MCF 10A (cell line): ENCODE data around the gene SLC26A9. TPM values are rescaled to one million over a fixed set of nuclear protein-coding genes. Genes with fewer than 3 reads are reported as not detected.
A peak's percentile ranks its signal among the peaks of the same experiment; 100 is the strongest.

Source experiments
- BruUV-seq: library from RNA; stranded (reverse); fragments of 400-500 nt; replicated peaks from 2 replicates; lab custom pipeline; 2021; lab: Mats Ljungman, UMichigan
- CTCF ChIA-PET: fragments of 300-600 bp; sonication (Branson Sonifier 250); formaldehyde crosslinking; extraction: SDS; loops from one replicate; lab custom pipeline; 2021; ENCODE audit warnings: antibody characterized with exemption, inconsistent platforms; lab: Yijun Ruan, JAX
- POLR2A ChIA-PET: fragments of 300-600, 350-650 bp; sonication (Branson Sonifier 250); formaldehyde crosslinking; extraction: SDS; loops from one replicate; lab custom pipeline; 2020; ENCODE audit warnings: antibody characterized with exemption, inconsistent platforms; lab: Yijun Ruan, JAX
- DNase-seq: peaks from one replicate; pipeline ENCODE4 v3.0.0-alpha.2; 2018; ENCODE audit not compliant: unreplicated experiment
- H3K27ac Mint-ChIP-seq: one replicate; pipeline ENCODE4 v1.8.0; 2022; ENCODE audit warnings: mild to moderate bottlenecking, low read depth, mixed read lengths; ENCODE audit not compliant: unreplicated experiment
- H3K27me3 Mint-ChIP-seq: one replicate; pipeline ENCODE4 v1.8.0; 2022; ENCODE audit warnings: mixed read lengths; ENCODE audit not compliant: insufficient read depth, unreplicated experiment
- H3K36me3 Mint-ChIP-seq: one replicate; pipeline ENCODE4 v1.8.0; 2022; ENCODE audit warnings: mild to moderate bottlenecking, moderate library complexity, mixed read lengths; ENCODE audit not compliant: insufficient read depth, unreplicated experiment
- H3K4me1 Mint-ChIP-seq: one replicate; pipeline ENCODE4 v1.8.0; 2022; ENCODE audit warnings: mixed read lengths; ENCODE audit not compliant: insufficient read depth, unreplicated experiment
- H3K4me3 Mint-ChIP-seq: one replicate; pipeline ENCODE4 v1.8.0; 2022; ENCODE audit warnings: mild to moderate bottlenecking, moderate library complexity, mixed read lengths; ENCODE audit not compliant: unreplicated experiment
- H3K9me3 Mint-ChIP-seq: one replicate; pipeline ENCODE4 v1.8.0; 2022; ENCODE audit warnings: mixed read lengths; ENCODE audit not compliant: unreplicated experiment
- intact Hi-C: fragments of 100-400 bp; cut with micrococcal nuclease; formaldehyde crosslinking; loops from 2 replicates; pipeline ENCODE4 v1.14.1; 2022
- total RNA-seq: library from RNA; stranded (reverse); gene quantifications from 2 replicates; pipeline ENCODE4 v1.2.3, GENCODE V29; 2022
- TF ChIP-seq, protein P1 (sequence below): fragments of 200-600 bp; IDR thresholded peaks from one replicate; pipeline ENCODE4 v1.8.0; 2022; ENCODE audit warnings: antibody characterized with exemption, mild to moderate bottlenecking; ENCODE audit not compliant: unreplicated experiment

Gene SLC26A9
- total RNA-seq, 1 experiment from 2014 or later, result not detected

DNA sequence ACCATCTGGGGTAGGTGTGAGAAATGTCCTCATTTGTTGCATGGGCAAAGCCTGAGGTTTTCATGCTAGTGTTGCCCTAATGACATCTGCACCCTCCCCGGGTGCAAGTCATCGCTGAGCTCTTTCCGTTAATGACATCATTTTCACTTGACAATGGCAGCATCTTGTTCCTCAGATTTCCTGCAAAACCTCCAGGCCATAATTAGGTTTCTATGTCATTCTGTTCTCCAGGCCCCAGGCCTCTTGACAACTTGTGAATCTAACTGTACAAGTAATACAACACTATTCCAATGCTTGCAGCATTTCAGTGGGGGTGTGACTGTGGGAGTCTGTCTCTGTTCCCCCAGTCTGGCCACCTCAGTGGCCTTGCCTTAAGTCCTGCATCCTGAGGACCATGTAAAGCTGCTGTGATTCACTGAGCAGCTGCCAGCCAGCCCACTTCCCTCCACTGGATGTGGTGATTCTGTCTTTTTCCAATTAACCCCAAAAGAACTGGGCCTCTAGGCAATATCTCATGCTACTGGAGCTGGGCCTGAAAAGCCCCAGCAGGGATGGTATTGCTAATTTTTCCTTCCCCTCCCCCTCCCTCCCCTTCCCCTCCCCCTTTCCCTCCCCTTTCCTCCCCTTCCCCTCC lies 37.1 kb upstream of the SLC26A9 start:
- intact Hi-C loops, result no loop called here
- no peak overlapping the region for H3K4me3 Mint-ChIP-seq
- TF ChIP-seq, protein P1, sequence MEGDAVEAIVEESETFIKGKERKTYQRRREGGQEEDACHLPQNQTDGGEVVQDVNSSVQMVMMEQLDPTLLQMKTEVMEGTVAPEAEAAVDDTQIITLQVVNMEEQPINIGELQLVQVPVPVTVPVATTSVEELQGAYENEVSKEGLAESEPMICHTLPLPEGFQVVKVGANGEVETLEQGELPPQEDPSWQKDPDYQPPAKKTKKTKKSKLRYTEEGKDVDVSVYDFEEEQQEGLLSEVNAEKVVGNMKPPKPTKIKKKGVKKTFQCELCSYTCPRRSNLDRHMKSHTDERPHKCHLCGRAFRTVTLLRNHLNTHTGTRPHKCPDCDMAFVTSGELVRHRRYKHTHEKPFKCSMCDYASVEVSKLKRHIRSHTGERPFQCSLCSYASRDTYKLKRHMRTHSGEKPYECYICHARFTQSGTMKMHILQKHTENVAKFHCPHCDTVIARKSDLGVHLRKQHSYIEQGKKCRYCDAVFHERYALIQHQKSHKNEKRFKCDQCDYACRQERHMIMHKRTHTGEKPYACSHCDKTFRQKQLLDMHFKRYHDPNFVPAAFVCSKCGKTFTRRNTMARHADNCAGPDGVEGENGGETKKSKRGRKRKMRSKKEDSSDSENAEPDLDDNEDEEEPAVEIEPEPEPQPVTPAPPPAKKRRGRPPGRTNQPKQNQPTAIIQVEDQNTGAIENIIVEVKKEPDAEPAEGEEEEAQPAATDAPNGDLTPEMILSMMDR, result no peak
- ChIA-PET POLR2A (interaction anchor here (1.5 to 10.8 kb wide), 2 partner anchors 30 to 61 kb away, joined by 3 to 247 read pairs; no protein-coding TSS in a partner anchor), CTCF (interaction anchor here (0.6 to 13.1 kb wide), 12 partner anchors 11 to 499 kb away, joined by 3 to 911 read pairs (median 52); partner anchors contain the start of gene SLC26A9)
- BruUV-seq, result no TSS peak
- H3K4me1 Mint-ChIP-seq, result peaks cover 24% of the 10 kb centered on the region
- no peaks in the 10 kb centered on the region for H3K27me3 Mint-ChIP-seq
- peaks cover 1% of the 10 kb centered on the region for H3K9me3 Mint-ChIP-seq
- no peak overlapping the region for H3K27ac Mint-ChIP-seq
- DNase-seq, result no peak
- peaks cover 1% of the 10 kb centered on the region for H3K36me3 Mint-ChIP-seq

DNA sequence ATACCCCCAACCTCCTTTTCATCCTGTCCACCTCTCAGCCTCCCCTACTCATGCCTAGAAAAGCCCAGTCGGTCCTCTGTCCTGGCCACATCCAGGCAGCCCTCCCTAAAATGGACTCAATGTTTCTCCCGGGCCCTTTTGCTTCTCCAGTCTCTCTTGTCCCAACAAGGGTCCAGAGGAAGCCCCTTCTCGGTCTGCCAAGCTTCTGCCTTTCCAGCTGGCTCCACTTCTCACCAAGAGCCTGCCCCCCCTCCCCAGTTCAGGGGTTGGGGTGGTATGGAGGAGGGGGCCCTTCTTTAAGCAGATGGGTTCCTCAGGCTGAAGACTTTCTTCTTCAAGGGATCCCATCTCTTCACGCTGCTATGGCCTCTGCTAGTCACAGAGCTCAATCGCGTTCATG lies 36.0 kb upstream of the SLC26A9 start:
- H3K4me3 Mint-ChIP-seq, result no peak overlapping the region
- peaks cover 5% of the 10 kb centered on the region for H3K36me3 Mint-ChIP-seq
- peaks cover 25% of the 10 kb centered on the region for H3K4me1 Mint-ChIP-seq
- no TSS peak for BruUV-seq
- no peaks in the 10 kb centered on the region for H3K27me3 Mint-ChIP-seq
- ChIA-PET CTCF (interaction anchor here (0.5 to 13.1 kb wide), 14 partner anchors 12 to 388 kb away, joined by 3 to 911 read pairs (median 46); partner anchors contain the start of gene SLC26A9), POLR2A (interaction anchor here (0.6 to 10.8 kb wide), 7 partner anchors 21 to 167 kb away, joined by 3 to 247 read pairs (median 3); no protein-coding TSS in a partner anchor)
- no peak for DNase-seq
- H3K9me3 Mint-ChIP-seq, result peaks cover 12% of the 10 kb centered on the region
- H3K27ac Mint-ChIP-seq, result no peak overlapping the region
- intact Hi-C loops, result loop anchor here (5.0 kb wide), 1 partner anchor 387 kb away; no protein-coding TSS in a partner anchor
- TF ChIP-seq, protein P1, result no peak

DNA sequence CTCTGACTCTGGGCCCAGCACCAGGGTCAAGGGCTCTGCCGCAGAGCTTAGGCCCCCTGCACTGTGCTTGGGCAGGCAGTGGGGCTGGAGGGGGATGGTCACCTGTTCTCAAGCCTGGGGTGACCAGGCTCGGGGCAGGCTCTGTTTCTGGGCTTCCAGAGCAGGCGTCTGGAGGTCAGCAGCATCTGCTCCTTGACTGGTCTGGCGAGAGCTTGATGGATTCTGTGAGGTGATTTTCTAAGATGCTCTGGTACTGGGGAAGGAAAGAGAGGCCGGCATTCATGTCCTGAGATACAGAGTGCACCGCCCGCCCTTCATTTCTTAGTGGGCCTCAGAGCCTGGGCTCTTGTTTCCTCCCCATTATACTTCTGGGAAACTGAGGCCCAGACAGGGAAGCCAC lies 35.4 kb upstream of the SLC26A9 start:
- peaks cover 18% of the 10 kb centered on the region for H3K9me3 Mint-ChIP-seq
- peaks cover 25% of the 10 kb centered on the region for H3K4me1 Mint-ChIP-seq
- no TSS peak for BruUV-seq
- DNase-seq, result no peak
- H3K27ac Mint-ChIP-seq, result no peak overlapping the region
- ChIA-PET POLR2A (interaction anchor here (1.5 to 10.8 kb wide), 4 partner anchors 22 to 167 kb away, joined by 3 to 247 read pairs (median 24); no protein-coding TSS in a partner anchor), CTCF (interaction anchor here (0.6 to 13.1 kb wide), 19 partner anchors 8 to 387 kb away, joined by 3 to 911 read pairs (median 38); partner anchors contain the start of gene SLC26A9)
- H3K27me3 Mint-ChIP-seq, result no peaks in the 10 kb centered on the region
- intact Hi-C loops, result loop anchor here (5.0 kb wide), 1 partner anchor 386 kb away; no protein-coding TSS in a partner anchor
- TF ChIP-seq, protein P1, result no peak
- H3K4me3 Mint-ChIP-seq, result no peak overlapping the region
- H3K36me3 Mint-ChIP-seq, result peaks cover 5% of the 10 kb centered on the region

DNA sequence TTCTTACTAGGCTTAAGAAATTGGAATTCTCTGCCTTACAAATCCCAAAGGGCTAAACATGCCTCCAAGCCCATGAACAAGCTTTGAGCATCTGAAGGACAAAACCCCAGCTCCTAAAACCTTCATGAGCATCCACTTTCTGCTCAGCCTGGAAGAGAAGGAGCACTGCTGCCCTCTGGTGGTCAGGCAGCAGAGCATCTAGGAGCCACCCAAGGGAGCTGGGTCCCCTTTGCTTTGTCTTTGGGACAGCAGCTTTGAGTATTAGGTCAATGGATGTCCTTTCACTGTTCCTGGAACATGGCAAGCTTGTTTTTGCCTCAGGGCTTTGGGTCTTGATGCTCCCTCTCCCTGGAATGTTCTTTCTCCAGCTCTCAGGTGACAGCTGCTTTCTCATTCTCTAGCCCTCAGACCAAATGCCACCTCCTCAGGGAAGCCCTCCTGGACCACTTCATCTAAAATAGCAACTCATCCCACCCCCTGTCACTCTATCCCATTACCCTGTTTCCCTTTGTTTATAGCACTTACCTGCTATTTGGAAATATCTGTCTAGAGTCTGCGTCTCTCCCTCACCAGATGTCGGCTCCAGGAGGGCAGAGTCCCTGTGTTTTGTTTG lies 34.3 kb upstream of the SLC26A9 start:
- Mint-ChIP-seq H3K36me3 (peaks cover 5% of the 10 kb centered on the region), H3K9me3 (peaks cover 24% of the 10 kb centered on the region), H3K4me1 (peaks cover 30% of the 10 kb centered on the region), H3K27ac (no peak overlapping the region), H3K4me3 (no peak overlapping the region), H3K27me3 (peaks cover 11% of the 10 kb centered on the region)
- peak; percentile 93 for DNase-seq
- intact Hi-C loops, result loop anchor here (1.0 to 5.0 kb wide), 5 partner anchors 27 to 385 kb away; no protein-coding TSS in a partner anchor
- ChIA-PET CTCF (interaction anchor here (0.5 to 13.1 kb wide), 77 partner anchors 9 to 1078 kb away, joined by 3 to 911 read pairs (median 6); partner anchors contain the start of genes CTSE, RAB7B, SLC26A9 and SLC41A1), POLR2A (interaction anchor here (0.6 to 10.8 kb wide), 37 partner anchors 9 to 386 kb away, joined by 3 to 247 read pairs (median 4); partner anchors contain the start of gene RAB7B)
- BruUV-seq, result no TSS peak
- TF ChIP-seq, protein P1, result peak; percentile 100
